Measurements from ENCODE around the gene ESR2.

GRCh38 chr14:64118892-64119291 is 175.3 kb downstream of the ESR2 start:
- no peak for TF ChIP-seq CTCF (IDR thresholded peaks at IDR 0.05)
- no peak for TF ChIP-seq EP300 (IDR thresholded peaks at IDR 0.05; ENCODE audit: borderline replicate concordance in 1 of 2, low read depth in 1 of 2, low read length in 1 of 2)
- no peak for TF ChIP-seq YY1 (IDR thresholded peaks at IDR 0.05; ENCODE audit: low read depth)
- no peak for TF ChIP-seq FOSL2 (IDR thresholded peaks at IDR 0.05; ENCODE audit: borderline replicate concordance, low read depth)
- no peak for TF ChIP-seq POLR2AphosphoS5 (IDR thresholded peaks at IDR 0.05; ENCODE audit: low read depth, low read length)
- no peak for TF ChIP-seq REST (IDR thresholded peaks at IDR 0.05; ENCODE audit: low read depth, low read length)
- no peak for TF ChIP-seq RCOR1 (IDR thresholded peaks at IDR 0.05; ENCODE audit: low read length)
- no peak for TF ChIP-seq RAD21 (IDR thresholded peaks at IDR 0.05; ENCODE audit: low read length)
- TF ChIP-seq TCF12 (IDR thresholded peaks at IDR 0.05) = no peak
- TF ChIP-seq RXRA (IDR thresholded peaks at IDR 0.05; ENCODE audit: borderline replicate concordance, low read depth) = no peak
- no peak for TF ChIP-seq RFX5 (IDR thresholded peaks at IDR 0.05; ENCODE audit: low read length)
- no peak for TF ChIP-seq MAX (IDR thresholded peaks at IDR 0.05; ENCODE audit: low read depth)

Measured in SK-N-SH (cell line).